Measurements from ENCODE around the gene SENP8. TPM values are rescaled to one million over a fixed set of nuclear protein-coding genes. Genes with fewer than 3 reads are reported as not detected.

SENP8 gene
- total RNA-seq, 2 experiments from 2014 or later: 0.69 to 4.6 TPM

DNA sequence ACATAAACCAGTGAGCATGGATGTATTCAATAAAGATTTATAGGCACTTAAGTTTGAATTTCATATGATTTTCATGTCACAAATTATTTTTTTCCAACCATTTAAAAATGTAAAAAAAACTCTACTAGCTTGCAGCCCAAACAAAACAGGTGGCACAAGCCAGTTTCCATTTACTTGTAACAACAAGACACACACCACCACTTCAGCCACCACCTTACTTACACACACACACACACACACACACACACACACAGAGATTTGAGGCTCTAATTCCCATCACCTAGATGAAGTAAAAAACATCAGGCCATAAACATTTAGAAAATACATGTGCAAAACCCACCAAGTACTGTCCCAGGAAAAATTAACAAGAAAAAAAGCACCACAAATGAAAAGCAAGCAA lies 25.5 kb upstream of the SENP8 start:
- no peaks in the 10 kb centered on the region for H3K4me1 ChIP-seq (ENCODE audit: insufficient read depth, low read length, poor library complexity, severe bottlenecking)
- BruUV-seq (replicated peaks): TSS peak; percentile 36
- no peaks in the 10 kb centered on the region for H3K9me3 ChIP-seq (ENCODE audit: low read length)
- H3K36me3 ChIP-seq (ENCODE audit: insufficient read depth, low read length): peaks cover 4% of the 10 kb centered on the region; the same call in 1 of the 2 replicates
- ChIA-PET CTCF (ENCODE audit: unreplicated experiment) (no interaction called here), POLR2A (interaction anchor here (0.6 to 2.0 kb wide), 6 partner anchors 12 to 42 kb away, joined by 3 to 6 read pairs (median 3); no protein-coding TSS in a partner anchor)
- intact Hi-C loops (cut with micrococcal nuclease; ENCODE audit: unreplicated experiment): no loop called here
- H2AFZ ChIP-seq (ENCODE audit: low read length): no peak overlapping the region
- no peaks in the 10 kb centered on the region for H4K20me1 ChIP-seq (ENCODE audit: insufficient read depth, low read length)
- H3K4me2 ChIP-seq (ENCODE audit: low read length): no peak overlapping the region
- 0 out of 2 replicates have a peak, but pooled peaks cover 10% of the 10 kb centered on the region for H3K79me2 ChIP-seq (ENCODE audit: insufficient read depth, low read depth, low read length)
- H3K4me3 ChIP-seq (ENCODE audit: low read depth, low read length, poor library complexity, severe bottlenecking): no peak overlapping the region
- no peak for DNase-seq (ENCODE audit: low spot score)
- TF ChIP-seq, protein P1, sequence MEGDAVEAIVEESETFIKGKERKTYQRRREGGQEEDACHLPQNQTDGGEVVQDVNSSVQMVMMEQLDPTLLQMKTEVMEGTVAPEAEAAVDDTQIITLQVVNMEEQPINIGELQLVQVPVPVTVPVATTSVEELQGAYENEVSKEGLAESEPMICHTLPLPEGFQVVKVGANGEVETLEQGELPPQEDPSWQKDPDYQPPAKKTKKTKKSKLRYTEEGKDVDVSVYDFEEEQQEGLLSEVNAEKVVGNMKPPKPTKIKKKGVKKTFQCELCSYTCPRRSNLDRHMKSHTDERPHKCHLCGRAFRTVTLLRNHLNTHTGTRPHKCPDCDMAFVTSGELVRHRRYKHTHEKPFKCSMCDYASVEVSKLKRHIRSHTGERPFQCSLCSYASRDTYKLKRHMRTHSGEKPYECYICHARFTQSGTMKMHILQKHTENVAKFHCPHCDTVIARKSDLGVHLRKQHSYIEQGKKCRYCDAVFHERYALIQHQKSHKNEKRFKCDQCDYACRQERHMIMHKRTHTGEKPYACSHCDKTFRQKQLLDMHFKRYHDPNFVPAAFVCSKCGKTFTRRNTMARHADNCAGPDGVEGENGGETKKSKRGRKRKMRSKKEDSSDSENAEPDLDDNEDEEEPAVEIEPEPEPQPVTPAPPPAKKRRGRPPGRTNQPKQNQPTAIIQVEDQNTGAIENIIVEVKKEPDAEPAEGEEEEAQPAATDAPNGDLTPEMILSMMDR (conservative IDR thresholded peaks at IDR 0.05; ENCODE audit: low read length): no peak
- no peak for TF ChIP-seq EZH2phosphoT487 (IDR thresholded peaks at IDR 0.05; ENCODE audit: borderline replicate concordance, low read depth, low read length)
- no peak overlapping the region for H3K27ac ChIP-seq (ENCODE audit: low read depth, low read length, poor library complexity, severe bottlenecking)
- no peaks in the 10 kb centered on the region for H3K9me2 ChIP-seq (ENCODE audit: insufficient read depth, low read length)

DNA sequence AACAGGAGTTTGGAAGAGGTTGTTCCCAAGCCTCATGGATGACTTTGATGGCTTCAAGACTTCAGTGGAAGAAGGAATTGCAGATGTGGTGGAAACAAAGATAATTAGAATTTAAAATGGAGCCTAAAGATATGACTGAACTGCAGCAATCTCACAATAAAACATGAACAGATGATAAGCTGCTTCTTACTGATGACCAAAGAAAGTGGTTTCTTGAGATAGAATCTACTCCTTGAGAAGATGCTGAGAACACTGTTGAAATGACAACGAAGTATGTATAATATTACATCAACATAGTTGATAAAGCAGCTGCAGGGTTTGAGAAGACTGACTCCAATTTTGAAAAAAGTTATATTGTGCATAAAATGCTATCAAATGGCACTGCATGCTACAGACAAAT lies 21.4 kb upstream of the SENP8 start:
- TF ChIP-seq, protein P1 (conservative IDR thresholded peaks at IDR 0.05; ENCODE audit: low read length): no peak
- no peak for TF ChIP-seq EZH2phosphoT487 (IDR thresholded peaks at IDR 0.05; ENCODE audit: borderline replicate concordance, low read depth, low read length)
- CTCF ChIA-PET (ENCODE audit: unreplicated experiment): no interaction called here
- Histone ChIP-seq H2AFZ (ENCODE audit: low read length) (no peak overlapping the region), H3K9me3 (ENCODE audit: low read length) (no peaks in the 10 kb centered on the region), H3K27ac (ENCODE audit: low read depth, low read length, poor library complexity, severe bottlenecking) (no peak overlapping the region), H3K4me2 (ENCODE audit: low read length) (no peak overlapping the region), H3K4me1 (ENCODE audit: insufficient read depth, low read length, poor library complexity, severe bottlenecking) (no peaks in the 10 kb centered on the region), H3K36me3 (ENCODE audit: insufficient read depth, low read length) (peaks cover 4% of the 10 kb centered on the region; the same call in 1 of the 2 replicates), H3K79me2 (ENCODE audit: insufficient read depth, low read depth, low read length) (0 out of 2 replicates have a peak, but pooled peaks cover 5% of the 10 kb centered on the region), H3K4me3 (ENCODE audit: low read depth, low read length, poor library complexity, severe bottlenecking) (no peak overlapping the region), H4K20me1 (ENCODE audit: insufficient read depth, low read length) (no peaks in the 10 kb centered on the region), H3K9me2 (ENCODE audit: insufficient read depth, low read length) (no peaks in the 10 kb centered on the region)
- intact Hi-C loops (cut with micrococcal nuclease; ENCODE audit: unreplicated experiment): no loop called here
- POLR2A ChIA-PET: no interaction called here
- BruUV-seq (replicated peaks): no TSS peak
- DNase-seq (ENCODE audit: low spot score): no peak

DNA sequence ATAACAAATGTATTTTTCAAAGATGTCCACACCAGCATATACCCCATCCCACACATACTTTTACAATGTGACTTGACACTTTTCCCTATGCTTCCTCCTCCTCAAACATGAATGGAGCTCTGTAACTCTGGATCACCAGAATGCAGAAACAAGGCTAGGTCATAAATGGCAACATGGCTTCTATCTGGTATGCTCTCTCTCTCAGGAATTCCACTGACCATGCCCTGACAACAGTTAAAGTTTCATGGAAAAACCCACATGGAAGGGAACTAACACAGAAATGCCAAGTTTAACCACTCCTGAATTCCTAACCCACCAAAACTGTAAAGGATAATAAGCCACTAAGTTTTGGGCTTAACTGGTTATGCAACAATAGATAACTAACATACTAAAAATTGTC lies 20.2 kb upstream of the SENP8 start:
- TF ChIP-seq EZH2phosphoT487 (IDR thresholded peaks at IDR 0.05; ENCODE audit: borderline replicate concordance, low read depth, low read length): no peak
- TF ChIP-seq, protein P1 (conservative IDR thresholded peaks at IDR 0.05; ENCODE audit: low read length): no peak
- Histone ChIP-seq H4K20me1 (ENCODE audit: insufficient read depth, low read length) (no peaks in the 10 kb centered on the region), H2AFZ (ENCODE audit: low read length) (no peak overlapping the region), H3K36me3 (ENCODE audit: insufficient read depth, low read length) (no peaks in the 10 kb centered on the region), H3K9me3 (ENCODE audit: low read length) (no peaks in the 10 kb centered on the region), H3K9me2 (ENCODE audit: insufficient read depth, low read length) (no peaks in the 10 kb centered on the region), H3K79me2 (ENCODE audit: insufficient read depth, low read depth, low read length) (peaks cover 9% of the 10 kb centered on the region; the same call in 1 of the 2 replicates), H3K4me1 (ENCODE audit: insufficient read depth, low read length, poor library complexity, severe bottlenecking) (peaks cover 7% of the 10 kb centered on the region), H3K27ac (ENCODE audit: low read depth, low read length, poor library complexity, severe bottlenecking) (no peak overlapping the region), H3K4me3 (ENCODE audit: low read depth, low read length, poor library complexity, severe bottlenecking) (no peak overlapping the region), H3K4me2 (ENCODE audit: low read length) (no peak overlapping the region)
- intact Hi-C loops (cut with micrococcal nuclease; ENCODE audit: unreplicated experiment): no loop called here
- CTCF ChIA-PET (ENCODE audit: unreplicated experiment): no interaction called here
- POLR2A ChIA-PET: interaction anchor here (0.9 to 1.5 kb wide), 3 partner anchors 8 to 24 kb away, joined by 3 to 5 read pairs (median 4); no protein-coding TSS in a partner anchor
- BruUV-seq (replicated peaks): no TSS peak
- DNase-seq (ENCODE audit: low spot score): no peak
